ENCODE measurements around the gene KDM4C. TPM values are rescaled to one million over a fixed set of nuclear protein-coding genes. Genes with fewer than 3 reads are reported as not detected.
A peak's percentile ranks its signal among the peaks of the same experiment; 100 is the strongest.

The KDM4C gene
- total and polyA plus RNA-seq, 2 donors: 20.3 to 36.2 TPM

GRCh38 chr9:7067169-7067568, 309.4 kb downstream of the KDM4C start:
- Histone ChIP-seq H3K27ac (ENCODE audit: low read depth in 1 of 2, low read length in 1 of 2) (peak overlapping the region in 1 of 2 donors; percentile 86), H3K9me3 (ENCODE audit: control insufficient read depth in 2 of 2, insufficient read depth in 1 of 2, low read length in 1 of 2) (no peaks in the 10 kb centered on the region), H3K27me3 (ENCODE audit: control insufficient read depth in 2 of 2, insufficient read depth in 1 of 2, low read length in 1 of 2) (no peaks in the 10 kb centered on the region), H3K4me3 (ENCODE audit: low read length in 2 of 2) (no peak overlapping the region), H3K4me1 (ENCODE audit: control insufficient read depth in 2 of 2, insufficient read depth in 2 of 2, low read length in 2 of 2) (peaks cover 0 to 15% of the 10 kb centered on the region in 2 donors), H3K36me3 (ENCODE audit: control insufficient read depth in 2 of 2, insufficient read depth in 2 of 2, low read length in 1 of 2) (no peaks in the 10 kb centered on the region)
- 40% methylated on average over 4 of the region's 4 CpGs for WGBS
- DNase-seq (ENCODE audit: low read depth in 6 of 9, low spot score in 9 of 9): peak in 8 of 9 donors; percentile 24 to 83 (median 62)

- Histone ChIP-seq H3K4me3 (ENCODE audit: low read length in 2 of 2) (no peak overlapping the region), H3K9me3 (ENCODE audit: control insufficient read depth in 2 of 2, insufficient read depth in 1 of 2, low read length in 1 of 2) (no peaks in the 10 kb centered on the region), H3K36me3 (ENCODE audit: control insufficient read depth in 2 of 2, insufficient read depth in 2 of 2, low read length in 1 of 2) (peaks cover 4 to 11% of the 10 kb centered on the region in 2 donors), H3K4me1 (ENCODE audit: control insufficient read depth in 2 of 2, insufficient read depth in 2 of 2, low read length in 2 of 2) (peaks cover 0 to 28% of the 10 kb centered on the region in 2 donors), H3K27me3 (ENCODE audit: control insufficient read depth in 2 of 2, insufficient read depth in 1 of 2, low read length in 1 of 2) (no peaks in the 10 kb centered on the region), H3K27ac (ENCODE audit: low read depth in 1 of 2, low read length in 1 of 2) (no peak overlapping the region)
- 99% methylated on average over 1 of the region's 1 CpG for WGBS
- DNase-seq (ENCODE audit: low read depth in 6 of 9, low spot score in 9 of 9): no peak
Measured at GRCh38 chr9:7071916-7072315, 314.1 kb downstream of the KDM4C start.

- H3K27me3 ChIP-seq (ENCODE audit: control insufficient read depth in 2 of 2, insufficient read depth in 1 of 2, low read length in 1 of 2): no peaks in the 10 kb centered on the region
- WGBS: 93% methylated on average over 2 of the region's 2 CpGs
- no peak overlapping the region for H3K4me3 ChIP-seq (ENCODE audit: low read length in 2 of 2)
- H3K27ac ChIP-seq (ENCODE audit: low read depth in 1 of 2, low read length in 1 of 2): peak overlapping the region in 1 of 2 donors; percentile 82
- peaks cover 0 to 18% of the 10 kb centered on the region in 2 donors for H3K4me1 ChIP-seq (ENCODE audit: control insufficient read depth in 2 of 2, insufficient read depth in 2 of 2, low read length in 2 of 2)
- peaks cover 8 to 21% of the 10 kb centered on the region in 2 donors for H3K36me3 ChIP-seq (ENCODE audit: control insufficient read depth in 2 of 2, insufficient read depth in 2 of 2, low read length in 1 of 2)
- peak in 6 of 9 donors; percentile 22 to 54 (median 34) for DNase-seq (ENCODE audit: low read depth in 6 of 9, low spot score in 9 of 9)
- H3K9me3 ChIP-seq (ENCODE audit: control insufficient read depth in 2 of 2, insufficient read depth in 1 of 2, low read length in 1 of 2): no peaks in the 10 kb centered on the region
Measured at GRCh38 chr9:7073706-7074105, 315.9 kb downstream of the KDM4C start.

- no peak for DNase-seq (ENCODE audit: low read depth in 6 of 9, low spot score in 9 of 9)
- WGBS: 96% methylated on average over 7 of the region's 7 CpGs
Measured at GRCh38 chr9:7075154-7075553, 317.4 kb downstream of the KDM4C start.

GRCh38 chr9:7079051-7079450, 321.3 kb downstream of the KDM4C start:
- DNase-seq (ENCODE audit: low read depth in 6 of 9, low spot score in 9 of 9): no peak
- WGBS: 97% methylated on average over 3 of the region's 3 CpGs
- peaks cover 18 to 37% of the 10 kb centered on the region in 2 donors for H3K36me3 ChIP-seq (ENCODE audit: control insufficient read depth in 2 of 2, insufficient read depth in 2 of 2, low read length in 1 of 2)
- peaks cover 0 to 12% of the 10 kb centered on the region in 2 donors for H3K4me1 ChIP-seq (ENCODE audit: control insufficient read depth in 2 of 2, insufficient read depth in 2 of 2, low read length in 2 of 2)
- no peaks in the 10 kb centered on the region for H3K27me3 ChIP-seq (ENCODE audit: control insufficient read depth in 2 of 2, insufficient read depth in 1 of 2, low read length in 1 of 2)
- H3K4me3 ChIP-seq (ENCODE audit: low read length in 2 of 2): no peak overlapping the region
- no peak overlapping the region for H3K27ac ChIP-seq (ENCODE audit: low read depth in 1 of 2, low read length in 1 of 2)
- no peaks in the 10 kb centered on the region for H3K9me3 ChIP-seq (ENCODE audit: control insufficient read depth in 2 of 2, insufficient read depth in 1 of 2, low read length in 1 of 2)

More at GRCh38 chr9:7075154-7075553, 317.4 kb downstream of the KDM4C start:
- Histone ChIP-seq H3K9me3 (ENCODE audit: control insufficient read depth in 2 of 2, insufficient read depth in 1 of 2, low read length in 1 of 2) (no peaks in the 10 kb centered on the region), H3K36me3 (ENCODE audit: control insufficient read depth in 2 of 2, insufficient read depth in 2 of 2, low read length in 1 of 2) (peaks cover 8 to 24% of the 10 kb centered on the region in 2 donors), H3K4me3 (ENCODE audit: low read length in 2 of 2) (no peak overlapping the region), H3K4me1 (ENCODE audit: control insufficient read depth in 2 of 2, insufficient read depth in 2 of 2, low read length in 2 of 2) (peaks cover 0 to 16% of the 10 kb centered on the region in 2 donors), H3K27ac (ENCODE audit: low read depth in 1 of 2, low read length in 1 of 2) (no peak overlapping the region), H3K27me3 (ENCODE audit: control insufficient read depth in 2 of 2, insufficient read depth in 1 of 2, low read length in 1 of 2) (no peaks in the 10 kb centered on the region)

- Histone ChIP-seq H3K27ac (ENCODE audit: low read depth in 1 of 2, low read length in 1 of 2) (no peak overlapping the region), H3K9me3 (ENCODE audit: control insufficient read depth in 2 of 2, insufficient read depth in 1 of 2, low read length in 1 of 2) (no peaks in the 10 kb centered on the region), H3K4me1 (ENCODE audit: control insufficient read depth in 2 of 2, insufficient read depth in 2 of 2, low read length in 2 of 2) (no peaks in the 10 kb centered on the region), H3K27me3 (ENCODE audit: control insufficient read depth in 2 of 2, insufficient read depth in 1 of 2, low read length in 1 of 2) (no peaks in the 10 kb centered on the region), H3K36me3 (ENCODE audit: control insufficient read depth in 2 of 2, insufficient read depth in 2 of 2, low read length in 1 of 2) (peaks cover 14 to 34% of the 10 kb centered on the region in 2 donors), H3K4me3 (ENCODE audit: low read length in 2 of 2) (no peak overlapping the region)
- 69% methylated on average over 5 of the region's 5 CpGs for WGBS
- DNase-seq (ENCODE audit: low read depth in 6 of 9, low spot score in 9 of 9): no peak
Measured at GRCh38 chr9:7081065-7081600, 323.4 kb downstream of the KDM4C start.

- no peaks in the 10 kb centered on the region for H3K9me3 ChIP-seq (ENCODE audit: control insufficient read depth in 2 of 2, insufficient read depth in 1 of 2, low read length in 1 of 2)
- H3K4me3 ChIP-seq (ENCODE audit: low read length in 2 of 2): no peak overlapping the region
- 99% methylated on average over 1 of the region's 1 CpG for WGBS
- H3K36me3 ChIP-seq (ENCODE audit: control insufficient read depth in 2 of 2, insufficient read depth in 2 of 2, low read length in 1 of 2): peaks cover 10 to 29% of the 10 kb centered on the region in 2 donors
- H3K4me1 ChIP-seq (ENCODE audit: control insufficient read depth in 2 of 2, insufficient read depth in 2 of 2, low read length in 2 of 2): no peaks in the 10 kb centered on the region
- H3K27ac ChIP-seq (ENCODE audit: low read depth in 1 of 2, low read length in 1 of 2): no peak overlapping the region
- no peaks in the 10 kb centered on the region for H3K27me3 ChIP-seq (ENCODE audit: control insufficient read depth in 2 of 2, insufficient read depth in 1 of 2, low read length in 1 of 2)
- DNase-seq (ENCODE audit: low read depth in 6 of 9, low spot score in 9 of 9): no peak
Measured at GRCh38 chr9:7083192-7083591, 325.4 kb downstream of the KDM4C start.

- no peaks in the 10 kb centered on the region for H3K9me3 ChIP-seq (ENCODE audit: control insufficient read depth in 2 of 2, insufficient read depth in 1 of 2, low read length in 1 of 2)
- no peak for DNase-seq (ENCODE audit: low read depth in 6 of 9, low spot score in 9 of 9)
- H3K27ac ChIP-seq (ENCODE audit: low read depth in 1 of 2, low read length in 1 of 2): no peak overlapping the region
- H3K27me3 ChIP-seq (ENCODE audit: control insufficient read depth in 2 of 2, insufficient read depth in 1 of 2, low read length in 1 of 2): no peaks in the 10 kb centered on the region
- WGBS: 96% methylated on average over 4 of the region's 4 CpGs
- peaks cover 10 to 25% of the 10 kb centered on the region in 2 donors for H3K36me3 ChIP-seq (ENCODE audit: control insufficient read depth in 2 of 2, insufficient read depth in 2 of 2, low read length in 1 of 2)
- no peaks in the 10 kb centered on the region for H3K4me1 ChIP-seq (ENCODE audit: control insufficient read depth in 2 of 2, insufficient read depth in 2 of 2, low read length in 2 of 2)
- H3K4me3 ChIP-seq (ENCODE audit: low read length in 2 of 2): no peak overlapping the region
Measured at GRCh38 chr9:7085357-7085756, 327.6 kb downstream of the KDM4C start.

GRCh38 chr9:7086389-7086788, 328.6 kb downstream of the KDM4C start:
- Histone ChIP-seq H3K4me3 (ENCODE audit: low read length in 2 of 2) (no peak overlapping the region), H3K36me3 (ENCODE audit: control insufficient read depth in 2 of 2, insufficient read depth in 2 of 2, low read length in 1 of 2) (peaks cover 7 to 25% of the 10 kb centered on the region in 2 donors), H3K9me3 (ENCODE audit: control insufficient read depth in 2 of 2, insufficient read depth in 1 of 2, low read length in 1 of 2) (no peaks in the 10 kb centered on the region), H3K27me3 (ENCODE audit: control insufficient read depth in 2 of 2, insufficient read depth in 1 of 2, low read length in 1 of 2) (no peaks in the 10 kb centered on the region), H3K4me1 (ENCODE audit: control insufficient read depth in 2 of 2, insufficient read depth in 2 of 2, low read length in 2 of 2) (no peaks in the 10 kb centered on the region), H3K27ac (ENCODE audit: low read depth in 1 of 2, low read length in 1 of 2) (no peak overlapping the region)
- DNase-seq (ENCODE audit: low read depth in 6 of 9, low spot score in 9 of 9): no peak
- WGBS: 98% methylated on average over 3 of the region's 3 CpGs
